Astrocyte of the spinal cord (primary cell): ENCODE measurements around the gene ZNF423.

Experiments
- DNase-seq: peaks from one replicate; pipeline ENCODE4 v3.0.0; 2011; ENCODE audit warnings: low read depth, low spot score
- H3K4me3 ChIP-seq: 2 replicates; pipeline ENCODE4 v1.5.1; 2011; ENCODE audit warnings: low read depth, mild to moderate bottlenecking, low read length, moderate library complexity
- in situ Hi-C: cut with HindIII; loops from 2 replicates; pipeline ENCODE4 v1.10.0; 2017; ENCODE audit warnings: low sequenced_read_pairs
- TF ChIP-seq, protein P1 (sequence below): IDR thresholded peaks from 2 replicates; pipeline ENCODE4 v1.5.1; 2012; ENCODE audit warnings: low read depth, mild to moderate bottlenecking, low read length, inconsistent platforms

Gene ZNF423

DNA sequence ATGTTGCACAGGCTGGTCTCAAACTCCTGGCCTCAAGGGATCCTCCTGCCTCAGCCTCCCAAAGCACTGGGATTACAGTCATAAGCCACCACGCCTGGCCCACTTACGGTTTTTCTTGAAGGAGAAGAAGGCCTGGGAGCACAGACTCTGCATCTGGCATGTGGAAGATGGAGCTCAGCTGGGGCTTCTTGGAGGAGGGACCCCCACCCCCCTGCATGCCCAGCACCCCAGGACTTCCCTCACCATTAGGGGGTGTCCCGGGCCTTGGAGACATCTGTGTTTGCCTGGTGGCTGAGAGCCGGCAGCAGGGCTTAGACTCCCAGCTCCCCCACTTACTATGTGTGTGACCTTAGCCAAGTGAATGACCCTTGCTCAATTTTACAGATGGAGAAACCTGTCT is 204.7 kb downstream of the ZNF423 start:
- TF ChIP-seq, protein P1, sequence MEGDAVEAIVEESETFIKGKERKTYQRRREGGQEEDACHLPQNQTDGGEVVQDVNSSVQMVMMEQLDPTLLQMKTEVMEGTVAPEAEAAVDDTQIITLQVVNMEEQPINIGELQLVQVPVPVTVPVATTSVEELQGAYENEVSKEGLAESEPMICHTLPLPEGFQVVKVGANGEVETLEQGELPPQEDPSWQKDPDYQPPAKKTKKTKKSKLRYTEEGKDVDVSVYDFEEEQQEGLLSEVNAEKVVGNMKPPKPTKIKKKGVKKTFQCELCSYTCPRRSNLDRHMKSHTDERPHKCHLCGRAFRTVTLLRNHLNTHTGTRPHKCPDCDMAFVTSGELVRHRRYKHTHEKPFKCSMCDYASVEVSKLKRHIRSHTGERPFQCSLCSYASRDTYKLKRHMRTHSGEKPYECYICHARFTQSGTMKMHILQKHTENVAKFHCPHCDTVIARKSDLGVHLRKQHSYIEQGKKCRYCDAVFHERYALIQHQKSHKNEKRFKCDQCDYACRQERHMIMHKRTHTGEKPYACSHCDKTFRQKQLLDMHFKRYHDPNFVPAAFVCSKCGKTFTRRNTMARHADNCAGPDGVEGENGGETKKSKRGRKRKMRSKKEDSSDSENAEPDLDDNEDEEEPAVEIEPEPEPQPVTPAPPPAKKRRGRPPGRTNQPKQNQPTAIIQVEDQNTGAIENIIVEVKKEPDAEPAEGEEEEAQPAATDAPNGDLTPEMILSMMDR = no peak
- H3K4me3 ChIP-seq = no peak overlapping the region
- in situ Hi-C loops = no loop called here
- DNase-seq = no peak

DNA sequence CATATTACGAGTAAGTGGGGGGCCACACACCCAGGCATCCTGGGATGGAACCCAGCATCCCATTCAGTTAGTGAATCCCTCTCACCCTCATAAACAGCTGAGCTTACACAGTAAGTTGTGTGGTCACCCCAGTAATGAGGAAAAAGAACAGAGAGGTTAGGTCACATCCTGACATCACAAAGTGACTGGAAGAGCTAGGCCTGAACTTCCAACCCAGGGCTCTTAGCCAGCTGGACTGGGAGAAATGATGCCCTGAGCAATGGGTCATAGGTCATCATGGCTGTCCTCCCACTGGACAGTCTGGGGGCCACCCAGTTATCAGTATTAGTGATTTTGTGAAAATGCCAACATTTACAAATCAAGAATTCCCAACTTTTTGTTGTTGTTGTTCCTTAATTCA is 205.3 kb downstream of the ZNF423 start:
- in situ Hi-C loops = no loop called here
- H3K4me3 ChIP-seq = no peak overlapping the region
- DNase-seq = no peak
- TF ChIP-seq, protein P1 = no peak

DNA sequence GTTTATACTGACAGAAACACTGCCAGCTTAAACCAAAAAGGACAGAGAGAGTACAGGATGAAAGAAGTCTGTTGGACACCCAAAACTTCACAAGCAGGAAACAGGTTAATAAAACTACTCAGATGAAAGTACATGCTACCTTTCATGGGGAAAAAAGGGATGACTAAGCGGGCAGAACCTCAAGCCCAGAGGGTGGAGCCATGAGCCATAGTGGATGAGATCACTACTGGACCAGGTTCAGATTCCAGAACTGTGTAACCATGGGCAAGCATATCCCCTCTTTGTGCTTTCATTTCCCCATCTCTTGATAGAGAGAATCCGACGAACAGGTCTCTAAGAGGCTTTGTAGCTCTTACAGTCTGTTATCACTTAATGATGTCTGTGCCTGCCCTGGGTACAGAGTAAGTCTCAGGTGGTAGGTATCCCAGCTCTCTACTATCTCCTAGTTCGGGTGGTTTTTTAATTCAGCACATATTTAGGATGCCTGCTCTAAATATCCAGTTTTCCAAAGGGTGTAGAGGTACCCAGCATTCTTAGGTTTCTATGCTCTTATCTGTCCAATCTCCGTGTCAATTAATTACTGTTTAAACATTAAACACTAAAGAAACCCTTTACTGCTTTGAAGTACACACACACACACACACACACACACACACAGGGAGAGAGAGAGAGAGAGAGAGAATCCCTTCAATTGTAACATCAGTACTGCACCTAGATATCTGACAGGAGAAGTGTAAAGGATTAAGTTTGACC is 206.7 kb downstream of the ZNF423 start:
- TF ChIP-seq, protein P1 = no peak
- H3K4me3 ChIP-seq = no peak overlapping the region
- peak; percentile 73 for DNase-seq
- in situ Hi-C loops = no loop called here

DNA sequence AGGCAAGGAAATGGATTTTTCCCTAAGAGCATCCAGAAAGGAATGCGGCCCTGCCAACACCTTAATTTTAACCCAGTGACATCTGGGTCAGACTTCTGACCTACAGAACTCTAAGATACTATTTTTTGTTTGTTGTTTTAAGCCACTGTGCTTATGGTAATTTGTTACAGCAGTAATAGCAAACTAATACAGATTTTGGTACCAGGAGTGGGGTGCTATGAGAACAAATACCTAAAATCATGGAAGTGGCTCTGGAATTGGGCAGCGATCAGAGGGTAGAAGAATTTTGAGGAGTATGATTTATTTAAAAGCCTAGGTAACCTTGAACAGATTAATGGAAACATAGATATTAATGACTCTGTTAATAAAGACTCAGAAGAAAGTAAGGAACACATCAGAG is 208.2 kb downstream of the ZNF423 start:
- no peak for DNase-seq
- H3K4me3 ChIP-seq = no peak overlapping the region
- TF ChIP-seq, protein P1 = no peak
- in situ Hi-C loops = no loop called here

DNA sequence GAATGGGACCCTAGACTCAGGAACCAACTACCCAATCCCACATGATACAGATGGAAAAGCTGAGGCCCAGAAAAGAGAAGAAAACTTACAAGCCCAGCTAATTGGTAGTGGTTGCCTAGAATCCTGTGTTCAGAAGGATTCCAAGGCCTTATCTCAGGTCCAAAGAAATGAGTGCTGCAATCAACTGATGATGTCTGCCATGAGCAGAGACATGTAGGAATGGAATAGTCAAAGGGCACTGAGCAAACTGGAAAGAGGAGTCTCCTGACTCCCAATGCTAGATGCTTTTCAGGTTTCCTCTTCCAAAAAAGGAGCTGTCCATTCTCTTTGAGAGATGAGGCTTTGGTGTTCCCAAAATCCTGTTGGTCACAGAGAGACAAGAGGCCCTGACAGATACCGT is 210.6 kb downstream of the ZNF423 start:
- TF ChIP-seq, protein P1 = no peak
- H3K4me3 ChIP-seq = no peak overlapping the region
- in situ Hi-C loops = no loop called here
- no peak for DNase-seq

DNA sequence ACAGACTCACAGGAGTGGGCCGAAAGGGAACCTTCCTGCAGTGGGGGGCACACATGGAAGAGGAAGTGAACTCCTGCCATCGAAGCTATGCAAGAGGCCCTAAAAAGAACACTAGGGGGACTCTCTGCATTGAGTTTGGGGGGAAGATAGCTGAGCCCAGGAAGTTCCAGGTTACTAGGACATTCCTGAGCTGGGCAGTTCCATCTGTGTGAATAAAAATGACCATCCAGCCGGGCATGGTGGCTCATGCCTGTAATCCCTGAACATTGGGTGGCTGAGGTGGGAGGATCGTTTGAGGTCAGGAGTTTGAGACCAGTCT is 211.8 kb downstream of the ZNF423 start:
- in situ Hi-C loops = no loop called here
- H3K4me3 ChIP-seq = no peak overlapping the region
- peak; percentile 59 for DNase-seq
- TF ChIP-seq, protein P1 = peak; percentile 51
